NCI-H524 treated with DMSO at 0.1 percent for 48 hours (cell line): ENCODE measurements around the gene SUSD1.
"Not testable (repeated sequence)": the region's sequence is repeated elsewhere in the genome, so short reads cannot be mapped to it uniquely, and the experiment has no call there.

ENCODE experiments used
- DNase-seq: peaks from one replicate; lab custom pipeline; 2025; lab: John Stamatoyannopoulos, UW

The SUSD1 gene

DNA sequence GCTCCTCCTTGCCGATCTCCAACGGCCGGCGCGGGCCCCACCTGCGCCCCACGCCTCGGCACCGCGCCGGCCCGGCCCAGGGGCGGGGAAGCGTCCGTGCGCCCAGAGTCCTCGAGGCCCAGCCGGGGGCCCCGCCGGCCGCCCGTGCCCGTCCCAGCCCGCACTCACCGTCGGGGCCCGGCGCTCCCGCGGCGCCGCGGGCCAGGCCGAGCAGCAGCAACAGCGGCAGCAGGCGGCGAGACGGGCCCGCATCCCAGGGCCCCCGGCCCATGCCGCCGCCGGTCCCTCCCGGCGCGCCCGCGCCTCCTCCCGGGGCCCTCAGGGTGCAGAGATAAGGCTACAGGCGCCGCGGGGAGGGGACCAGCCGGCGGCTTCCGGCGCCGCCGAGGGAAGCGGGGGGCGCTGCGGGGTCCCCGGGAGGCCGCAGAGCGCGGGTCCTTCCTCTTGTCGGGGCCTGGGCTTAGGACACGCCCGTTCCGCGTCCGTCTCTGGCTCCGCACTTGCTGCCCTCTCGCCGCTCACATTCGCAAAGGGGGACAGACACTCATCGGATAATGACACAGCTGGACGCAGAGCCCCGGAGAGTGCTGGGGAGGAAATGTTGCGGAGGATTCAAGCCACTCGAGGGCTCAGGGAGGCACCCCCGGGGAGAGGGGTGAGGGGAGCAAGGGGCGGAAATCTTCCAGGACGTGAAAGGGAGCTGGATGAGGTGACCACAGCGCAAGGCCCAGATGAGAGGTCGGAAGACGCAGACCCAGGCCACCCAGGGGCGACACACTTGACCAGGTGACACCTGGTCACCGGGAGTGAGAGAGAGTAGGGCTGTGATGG, at the start of gene SUSD1:
TSS of gene SUSD1 (minus strand) at position 333 of the 831 bp plus-strand sequence. CDS start at position 271, 62 bp downstream.
- DNase-seq, result no peak

DNA sequence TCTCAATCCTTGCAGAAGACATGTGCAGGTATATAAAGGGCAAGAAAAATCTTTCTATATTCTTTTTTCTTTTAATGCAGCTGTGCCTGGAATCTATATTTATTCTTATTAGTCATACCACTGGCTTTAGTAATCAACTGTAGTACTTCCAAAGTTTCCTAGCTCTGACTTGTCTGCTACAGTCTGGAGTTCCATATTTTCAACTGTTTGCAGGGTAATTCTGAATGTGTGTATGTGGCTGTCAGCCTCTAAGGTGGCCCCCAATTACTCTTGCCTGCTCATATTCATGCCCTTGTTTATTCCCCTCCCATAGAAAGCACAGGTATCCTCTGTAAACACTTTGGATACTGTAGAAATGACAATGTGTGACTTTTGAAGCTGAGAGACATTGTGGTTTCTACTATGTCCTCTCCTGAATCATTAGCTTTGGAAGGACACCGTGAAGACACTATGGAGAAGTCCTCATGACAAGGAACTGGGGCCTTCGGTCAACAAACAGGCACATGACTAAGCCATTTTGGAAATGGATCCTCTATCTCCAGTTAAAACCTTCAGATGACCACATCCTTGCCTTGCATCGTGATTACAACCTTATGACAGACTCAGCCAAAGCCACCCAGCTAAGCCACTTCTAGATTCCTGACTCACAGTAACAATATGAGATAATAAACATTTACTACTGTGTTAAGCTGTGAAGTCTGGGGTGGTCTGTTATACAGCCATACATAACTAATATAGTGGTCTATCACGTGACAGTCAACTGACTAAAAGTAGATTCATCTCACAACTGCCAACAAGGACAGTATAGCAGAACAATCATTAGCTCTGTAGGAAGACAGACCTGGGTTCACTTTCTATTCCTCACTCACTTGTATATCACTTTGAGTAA, 49.5 kb upstream of the SUSD1 start:
- no peak for DNase-seq

DNA sequence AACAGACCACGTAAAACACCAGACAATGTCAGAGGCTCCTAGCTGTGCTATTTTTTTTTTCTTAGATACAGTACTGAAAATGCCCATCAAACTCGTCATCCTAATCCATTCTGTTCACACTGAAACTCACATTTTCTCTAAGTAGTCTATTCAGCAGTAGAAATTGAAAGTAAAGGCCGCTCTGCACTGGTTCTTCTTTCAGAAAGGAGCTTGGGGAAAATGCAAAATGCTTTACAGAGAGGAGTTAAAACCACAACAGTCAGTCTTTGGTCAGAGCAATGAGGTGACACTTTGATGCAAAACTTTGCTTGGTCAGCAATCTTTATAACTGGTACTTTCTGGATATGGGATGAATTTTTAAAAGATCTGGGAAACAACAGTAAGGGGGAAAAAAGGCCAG, 43.8 kb upstream of the SUSD1 start:
- no peak for DNase-seq

DNA sequence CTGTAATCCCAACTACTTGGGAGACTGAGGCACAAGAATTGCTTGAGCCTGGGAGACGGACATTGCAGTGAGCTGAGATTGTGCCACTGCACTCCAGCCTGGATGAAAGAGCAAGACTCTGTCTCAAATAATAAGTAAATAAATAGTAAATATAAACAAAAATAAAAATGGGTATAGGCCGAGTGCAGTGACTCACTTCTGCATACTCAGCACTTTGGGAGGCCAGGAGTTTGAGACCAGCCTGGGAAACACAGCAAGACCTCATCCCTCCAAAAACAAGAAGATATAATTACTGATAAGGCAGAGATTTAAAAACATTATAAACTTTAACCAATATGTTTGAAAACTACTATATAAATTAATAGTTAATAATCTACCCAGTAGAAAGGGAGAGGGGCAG, 37.8 kb upstream of the SUSD1 start:
- no peak for DNase-seq

DNA sequence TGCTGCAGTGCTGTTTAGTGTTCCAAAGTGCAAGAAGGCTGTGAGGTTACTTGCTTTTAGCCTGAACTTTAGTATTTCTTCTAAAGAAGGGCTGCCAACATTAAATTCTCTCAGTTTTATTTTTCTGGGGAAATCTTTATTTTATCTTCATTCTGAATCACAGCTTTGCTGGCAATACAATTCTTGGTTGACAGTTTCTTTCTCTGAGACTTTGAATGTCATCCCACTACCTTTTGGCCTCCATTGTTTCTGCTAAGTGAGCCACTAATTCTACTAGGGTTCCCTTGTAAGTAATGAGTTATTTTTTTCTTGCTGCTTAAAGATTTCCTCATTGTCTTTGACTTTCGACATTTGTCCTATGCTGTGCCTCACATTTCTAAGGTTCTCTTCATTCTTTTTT, 32.4 kb upstream of the SUSD1 start:
- DNase-seq, result no peak

DNA sequence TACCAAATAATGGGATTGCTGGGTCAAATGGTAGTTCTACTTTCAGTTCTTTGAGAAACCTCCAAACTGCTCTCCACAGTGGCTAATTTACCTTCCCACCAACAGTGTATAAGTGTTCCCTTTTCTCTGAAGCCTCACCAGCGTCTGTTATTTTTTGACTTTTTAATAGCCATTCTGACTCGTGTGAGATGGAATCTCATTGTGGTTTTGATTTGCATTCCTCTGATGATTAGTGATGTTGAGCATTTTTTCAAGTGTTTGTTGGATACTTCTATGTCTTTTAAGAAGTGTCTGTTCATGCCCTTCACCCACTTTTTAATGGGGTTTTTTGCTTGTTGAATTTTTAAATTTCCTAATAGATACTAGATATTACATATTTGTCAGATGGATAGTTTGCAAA, 28.4 kb upstream of the SUSD1 start:
- DNase-seq, result no peak

DNA sequence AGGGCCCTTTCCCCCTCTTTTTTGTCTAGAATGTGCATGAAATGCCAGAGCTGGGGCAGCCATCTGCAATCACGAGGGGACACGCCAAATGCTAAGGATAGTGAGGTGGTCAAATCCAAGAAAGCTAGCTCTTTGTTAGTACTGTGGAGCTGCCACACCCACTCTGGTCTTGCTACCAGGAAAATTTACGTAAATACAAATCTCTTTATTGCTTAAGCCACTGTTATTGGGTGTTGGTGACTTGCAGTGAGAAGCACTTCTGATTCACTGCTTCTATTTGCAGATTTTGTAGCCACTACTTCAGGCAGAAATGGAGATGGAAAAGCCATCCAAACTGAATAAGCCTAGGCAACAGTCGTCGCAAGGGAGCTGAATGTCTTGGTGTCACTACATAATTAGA, 25.6 kb upstream of the SUSD1 start:
- no peak for DNase-seq

DNA sequence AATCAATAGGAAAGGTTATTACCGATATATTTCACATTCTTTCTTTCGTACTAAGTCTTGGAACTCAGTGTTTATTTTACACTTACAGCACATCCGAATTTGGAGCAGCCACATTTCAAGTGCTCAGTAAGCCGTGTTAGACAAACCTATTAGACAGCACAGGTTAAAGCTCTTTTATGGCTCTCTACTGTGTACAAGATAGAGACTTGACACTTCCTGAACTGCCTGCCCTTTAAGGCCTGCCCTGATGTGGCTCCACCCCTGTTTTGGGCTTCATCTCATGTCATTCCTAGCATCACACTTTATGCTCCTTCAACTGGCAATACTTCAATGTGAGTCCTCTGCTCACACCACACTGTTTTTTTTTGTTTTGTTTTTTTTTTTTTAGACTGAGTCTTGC, 23.5 kb upstream of the SUSD1 start:
- no peak for DNase-seq

DNA sequence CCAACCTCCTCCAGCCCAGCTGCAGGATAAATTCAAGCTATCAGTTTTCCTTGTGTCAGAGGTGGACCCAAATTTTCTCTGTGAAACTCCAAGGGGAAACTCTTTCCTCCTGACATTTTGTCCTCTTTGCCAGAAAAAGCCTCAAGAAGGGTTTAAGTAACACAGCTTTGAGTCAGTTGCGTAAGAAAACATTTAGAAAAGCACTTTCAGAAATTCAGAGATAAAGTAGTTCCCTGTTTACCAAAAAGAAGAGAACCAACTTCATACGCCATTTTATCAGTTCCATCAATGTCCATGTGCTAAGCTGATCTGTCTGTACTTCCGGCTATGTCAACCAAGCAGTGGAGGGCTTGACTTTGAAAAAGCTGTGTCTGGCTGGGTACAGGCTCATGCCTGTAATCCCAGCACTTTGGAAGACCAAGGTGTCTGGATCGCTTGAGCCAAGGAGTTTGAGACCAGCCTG, 19.9 kb upstream of the SUSD1 start:
- DNase-seq, result no peak

DNA sequence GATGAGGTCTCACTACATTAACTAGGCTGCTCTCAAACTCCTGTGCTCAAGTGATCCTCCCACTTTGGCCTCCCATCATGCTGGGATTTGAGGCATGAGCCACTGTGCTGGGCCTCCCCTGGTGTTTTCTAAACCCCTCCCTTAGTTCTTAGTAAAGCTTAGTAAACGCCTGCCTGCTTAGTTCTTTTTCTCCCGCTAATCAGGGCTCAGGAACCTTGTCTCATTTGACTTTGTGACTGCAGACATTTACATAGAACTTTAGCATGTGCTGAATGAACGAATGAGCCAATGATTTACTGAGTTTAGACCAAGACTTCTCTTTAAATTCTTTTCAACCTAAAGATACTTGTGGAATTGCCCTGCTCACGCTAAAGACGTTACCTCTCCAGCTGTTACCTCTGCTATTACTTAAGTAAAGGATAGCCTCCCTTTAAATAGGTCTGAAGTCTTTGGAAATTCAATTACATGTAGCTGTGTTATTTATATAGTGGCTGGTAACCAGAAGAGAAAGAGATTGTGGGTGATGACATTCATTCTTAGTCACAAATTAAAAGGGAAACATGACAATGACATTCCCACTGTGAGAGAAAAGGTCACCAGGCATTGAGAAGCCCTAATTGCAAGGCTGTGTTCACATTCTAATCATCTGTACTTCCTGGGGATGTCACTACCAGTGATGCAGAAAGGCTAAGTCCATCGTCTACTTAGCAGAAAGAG, 18.6 kb upstream of the SUSD1 start:
- DNase-seq, result no peak

DNA sequence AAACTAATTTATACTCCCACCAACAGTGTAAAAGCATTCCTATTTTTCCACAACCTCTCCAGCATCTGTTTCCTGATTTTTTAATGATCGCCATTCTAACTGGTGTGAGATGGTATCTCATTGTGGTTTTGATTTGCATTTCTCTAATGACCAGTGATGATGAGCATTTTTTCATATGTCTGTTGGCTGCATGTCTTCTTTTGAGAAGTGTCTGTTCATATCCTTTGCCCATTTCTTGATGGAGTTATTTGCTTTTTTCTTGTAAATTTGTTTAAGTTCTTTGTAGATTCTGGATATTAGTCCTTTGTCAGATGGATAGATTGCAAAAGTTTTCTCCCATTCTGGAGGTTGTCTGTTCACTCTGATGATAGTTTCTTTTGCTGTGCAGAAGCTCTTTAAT, 15.2 kb upstream of the SUSD1 start:
- not testable (repeated sequence) for DNase-seq

DNA sequence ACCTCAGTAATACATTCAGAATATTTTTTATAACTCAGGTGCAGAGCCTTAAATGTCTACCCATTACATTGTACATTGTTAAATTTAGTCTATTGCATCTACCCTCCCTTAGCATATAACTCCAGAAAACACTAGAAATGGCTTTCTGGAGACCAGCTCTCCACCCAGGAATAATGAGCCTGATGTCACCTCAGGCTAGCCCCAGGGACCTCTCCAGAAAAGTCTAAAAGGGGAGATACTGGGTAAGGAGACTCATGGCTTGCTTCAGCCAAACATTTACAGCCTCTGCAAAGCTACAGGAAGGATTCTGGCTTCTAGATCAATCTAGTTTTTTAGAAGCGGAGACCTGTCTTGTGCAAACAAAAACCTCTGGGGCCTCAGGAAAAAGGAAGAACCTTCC, 13.8 kb upstream of the SUSD1 start:
- no peak for DNase-seq

DNA sequence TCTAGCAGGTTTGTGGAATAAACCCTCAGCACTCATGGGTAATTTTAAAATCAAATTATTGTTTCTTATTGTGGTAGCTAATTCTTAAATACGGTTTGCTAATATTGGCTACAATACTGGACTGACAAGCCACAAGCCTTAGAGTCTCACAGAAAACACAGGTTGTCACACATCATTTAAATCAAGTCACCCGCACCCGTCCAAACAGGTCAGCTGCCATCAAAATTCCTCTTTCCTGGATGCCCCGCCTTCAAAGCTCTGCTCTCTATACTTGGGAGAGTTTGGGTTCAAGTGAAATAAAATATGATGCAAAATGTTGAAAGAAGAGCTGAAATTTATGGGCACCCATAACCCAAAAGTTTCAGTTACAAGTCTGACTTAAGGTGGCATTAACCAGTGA, 12.3 kb upstream of the SUSD1 start:
- no peak for DNase-seq

DNA sequence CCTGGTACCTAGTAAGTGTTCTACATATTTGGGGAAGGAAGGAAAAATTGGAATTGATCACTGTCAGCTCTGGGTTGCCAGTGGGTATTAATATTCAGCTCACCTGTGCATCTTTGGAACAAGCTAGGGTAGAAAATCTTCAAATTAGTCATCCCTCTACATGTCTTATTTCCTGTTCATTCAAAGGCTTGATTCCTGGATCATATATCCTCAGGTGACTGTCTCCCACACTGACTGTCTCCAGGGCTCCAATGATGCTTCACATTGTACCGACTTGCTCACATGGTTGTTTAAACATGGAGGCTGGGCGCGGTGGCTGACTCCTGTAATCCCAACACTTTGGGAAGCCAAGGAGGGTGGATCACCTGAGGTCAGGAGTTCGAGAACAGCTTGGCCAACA, 11.6 kb upstream of the SUSD1 start:
- DNase-seq, result no peak

DNA sequence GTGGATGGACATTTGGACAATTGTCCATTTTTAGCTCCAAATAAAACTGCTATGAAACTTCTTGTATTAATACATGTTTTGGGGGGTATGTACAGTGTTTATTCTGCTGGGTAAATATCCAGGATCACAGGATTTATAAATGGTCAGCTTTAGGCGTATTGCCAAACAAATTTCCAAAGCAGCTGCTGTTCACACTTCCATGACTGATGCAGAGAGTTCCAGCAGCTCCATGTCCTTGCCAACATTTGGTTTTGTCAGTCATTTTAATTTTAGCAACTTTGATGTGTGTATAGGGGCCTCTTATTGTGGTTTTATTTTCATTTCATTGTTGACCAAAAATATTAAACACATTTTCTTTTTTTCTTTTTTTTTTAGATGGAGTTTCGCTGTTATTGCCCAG, 9.8 kb upstream of the SUSD1 start:
- DNase-seq, result no peak

DNA sequence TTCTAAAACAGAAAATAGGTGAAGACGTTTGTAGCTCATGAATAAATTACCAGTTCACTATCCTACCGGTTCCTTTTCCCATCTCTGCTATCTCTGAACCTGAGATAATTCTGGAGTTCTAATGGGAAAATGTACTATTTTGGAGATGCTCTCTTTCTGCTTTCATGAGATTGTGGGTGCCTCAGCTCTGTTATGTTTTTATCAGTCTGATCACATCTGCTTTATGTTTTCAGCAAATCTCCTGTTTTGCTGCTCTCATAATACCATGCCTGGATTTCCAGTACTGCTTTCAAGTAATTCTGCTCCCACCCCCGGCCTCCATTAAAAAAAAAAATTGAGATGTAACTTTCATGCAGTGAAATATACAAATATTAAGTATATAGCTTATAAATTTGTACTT, 9.1 kb upstream of the SUSD1 start:
- no peak for DNase-seq

DNA sequence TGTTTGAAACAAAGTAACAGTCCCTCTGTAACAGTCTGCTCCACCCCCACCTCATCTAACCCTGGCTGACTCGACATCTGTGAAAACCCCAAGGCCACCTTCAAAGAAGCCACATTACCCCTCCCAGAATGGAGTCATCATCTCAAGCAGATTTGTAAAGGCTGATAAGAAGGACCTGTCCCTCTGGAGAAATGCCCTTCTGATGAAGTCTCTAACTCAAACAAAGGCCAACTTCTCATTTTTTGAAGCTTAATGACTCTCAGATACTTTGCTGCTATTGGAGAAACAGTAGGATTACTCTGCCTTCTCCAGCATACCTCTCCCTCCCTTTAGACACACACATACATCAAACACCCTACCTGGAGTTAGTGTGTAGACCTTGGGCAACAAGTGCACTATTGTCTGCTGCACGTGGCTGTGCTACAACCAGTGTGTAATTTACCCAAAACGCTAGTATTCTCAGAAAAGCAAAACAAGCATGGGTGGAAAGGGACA, 5.3 kb upstream of the SUSD1 start:
- DNase-seq, result no peak

DNA sequence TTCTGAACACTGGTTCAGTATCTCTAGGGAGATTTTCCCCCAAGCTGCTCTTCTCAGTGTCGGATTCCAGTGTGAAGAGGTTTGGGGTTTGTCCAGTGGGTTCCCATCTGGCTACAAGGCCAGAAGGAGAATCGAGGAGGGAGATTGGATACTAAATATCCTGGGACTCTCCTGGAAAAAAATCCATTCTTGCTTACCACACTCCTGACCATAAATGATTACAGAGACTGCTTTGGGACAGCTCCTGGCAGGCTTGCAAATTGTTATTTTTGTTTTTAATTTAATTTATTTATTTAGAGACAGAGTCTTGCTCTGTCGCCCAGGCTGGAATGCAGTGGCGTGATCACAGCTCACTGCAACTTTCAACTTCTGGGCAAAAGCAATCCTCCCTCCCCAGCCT, 4.7 kb upstream of the SUSD1 start:
- DNase-seq, result peak; percentile 66

DNA sequence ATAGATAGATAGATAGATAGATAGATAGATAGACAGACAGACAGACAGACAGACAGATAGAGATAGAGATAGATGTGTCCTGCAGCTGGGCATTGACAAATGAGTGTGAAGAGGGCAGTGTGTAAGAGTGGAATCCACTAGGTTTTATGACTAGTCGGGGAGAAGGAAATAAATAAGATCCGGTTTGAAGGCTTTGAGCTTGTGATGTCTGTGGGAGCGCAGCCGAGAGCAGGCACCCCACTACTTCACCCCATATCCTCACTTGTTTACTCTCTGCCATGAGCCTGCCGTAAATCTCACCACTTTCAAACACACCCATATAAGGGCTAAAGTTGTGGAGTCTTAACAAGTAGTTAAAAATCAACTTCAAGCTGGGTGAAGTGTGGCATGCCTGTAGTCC, 1.4 kb upstream of the SUSD1 start:
- DNase-seq, result no peak

DNA sequence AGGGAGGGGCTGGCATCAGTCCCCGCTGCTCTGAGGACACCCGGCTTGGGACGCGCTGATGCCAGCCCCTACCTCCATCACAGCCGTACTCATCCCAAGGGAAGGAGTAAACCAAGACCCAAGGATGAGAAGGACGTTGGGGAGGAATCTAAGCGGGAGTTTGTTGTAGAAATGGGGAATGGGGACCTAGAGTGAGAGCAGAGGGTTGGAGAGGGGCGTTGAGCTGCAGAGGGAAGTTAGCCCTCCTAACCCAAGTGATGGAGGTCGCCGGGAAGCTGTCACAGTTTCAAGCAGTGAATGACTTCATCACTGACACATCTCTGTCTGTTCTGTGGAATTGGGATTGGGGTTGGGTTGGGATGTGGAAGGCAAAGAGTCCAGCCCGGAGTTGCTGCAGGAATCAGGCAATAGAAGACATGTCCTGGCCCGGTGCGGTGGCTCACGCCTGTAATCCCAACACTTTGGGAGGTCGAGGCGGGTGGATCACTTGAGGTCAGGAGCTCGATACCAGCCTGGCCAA, 759 bp upstream of the SUSD1 start:
- DNase-seq, result no peak

DNA sequence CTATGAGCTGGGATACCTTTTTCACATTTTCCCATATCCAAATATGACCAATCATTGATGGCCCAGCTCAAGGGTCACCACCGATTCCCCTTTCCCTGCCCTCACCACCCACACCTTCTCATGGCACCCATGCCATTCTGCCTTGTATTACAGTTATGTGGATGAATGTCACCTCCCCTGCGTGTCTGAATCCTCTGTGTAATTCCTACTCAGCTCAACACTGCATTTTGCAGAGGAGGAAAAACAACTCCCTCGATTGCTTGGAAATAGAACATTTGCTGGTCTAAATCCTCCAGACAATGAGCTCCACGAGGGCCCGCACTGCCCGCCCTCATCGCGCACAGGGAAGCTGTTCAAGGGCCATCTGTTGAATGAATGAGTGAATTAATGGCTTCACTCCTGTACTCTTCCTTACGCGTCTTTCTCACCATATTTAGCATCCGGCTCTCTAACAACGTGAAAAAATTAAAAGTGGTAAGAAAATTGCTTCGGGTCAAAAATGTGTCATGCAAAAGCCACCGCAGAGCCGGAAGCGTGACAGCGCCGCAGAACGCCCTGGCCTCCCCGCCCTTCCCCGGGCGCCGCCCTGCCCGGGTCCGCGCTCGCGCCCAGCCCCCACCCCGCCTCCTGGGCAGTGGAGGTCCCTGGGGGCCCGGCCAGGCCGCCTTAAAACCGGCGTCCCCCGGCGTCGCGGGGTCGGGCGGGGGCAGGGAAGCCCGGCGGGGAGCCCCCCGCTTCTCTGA, 704 bp downstream of the SUSD1 start:
- peak; percentile 19 for DNase-seq
